Glomerular visceral epithelial cell (primary cell): Measurements from ENCODE around the gene NALF2.

Experiments used
- DNase-seq: peaks from one replicate; pipeline ENCODE4 v3.0.0-alpha.2; 2016; ENCODE audit errors: extremely low spot score

NALF2 gene

GRCh38 chrX:69524781-69525363 lies 20.7 kb downstream of the NALF2 start:
- no peak for DNase-seq

GRCh38 chrX:69530306-69530705 lies 26.2 kb downstream of the NALF2 start:
- no peak for DNase-seq

GRCh38 chrX:69531031-69531755 lies 27.1 kb downstream of the NALF2 start:
- DNase-seq = no peak

DNA sequence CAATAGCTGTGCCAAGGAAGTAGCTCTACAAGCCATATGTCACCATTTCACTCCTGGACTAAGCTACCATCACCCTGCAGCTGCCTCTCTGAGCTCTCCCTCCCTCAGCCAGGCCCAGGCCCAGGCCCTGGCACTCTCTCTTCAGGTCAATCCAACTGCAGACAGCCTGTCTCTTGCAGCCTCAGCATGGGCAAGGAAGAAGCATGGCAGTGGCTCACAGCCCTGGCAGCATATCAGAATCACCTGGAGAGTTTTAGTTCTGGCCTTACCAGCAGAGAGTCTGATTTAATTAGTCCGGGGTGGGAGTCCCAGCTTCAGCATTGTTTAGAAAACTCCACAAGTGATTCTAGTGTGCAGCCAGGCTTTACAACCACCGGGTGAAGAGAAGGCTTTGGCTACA lies 31.5 kb downstream of the NALF2 start:
- DNase-seq = no peak

DNA sequence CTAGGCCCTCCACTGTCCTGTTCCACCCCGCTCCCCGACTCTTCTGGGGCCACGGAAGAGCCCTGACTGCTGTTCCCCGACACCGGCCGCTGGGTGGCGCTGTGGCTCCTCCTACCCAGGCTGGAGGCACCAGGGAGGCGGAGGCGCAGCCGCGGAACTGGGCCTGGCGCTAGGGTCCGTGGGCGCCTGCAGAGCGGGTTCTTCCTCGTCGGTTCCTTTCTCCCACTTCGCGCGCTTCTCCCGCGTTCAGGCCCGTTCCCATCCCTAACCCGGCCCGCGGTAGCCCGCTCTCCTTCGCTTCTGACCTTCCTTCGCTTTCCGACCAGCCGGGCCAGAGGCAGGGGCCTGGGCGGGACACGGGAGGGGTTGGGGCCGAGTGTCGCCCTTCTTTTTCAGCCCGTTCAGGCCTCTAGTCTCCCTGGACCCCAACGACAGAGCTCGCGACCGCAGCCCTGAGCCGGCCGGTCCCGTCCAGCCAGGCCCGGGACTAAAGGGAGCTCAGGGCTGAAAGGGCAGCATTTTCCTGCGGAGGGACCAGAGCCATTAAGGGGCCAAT lies 34.3 kb downstream of the NALF2 start:
- peak; percentile 29 for DNase-seq

DNA sequence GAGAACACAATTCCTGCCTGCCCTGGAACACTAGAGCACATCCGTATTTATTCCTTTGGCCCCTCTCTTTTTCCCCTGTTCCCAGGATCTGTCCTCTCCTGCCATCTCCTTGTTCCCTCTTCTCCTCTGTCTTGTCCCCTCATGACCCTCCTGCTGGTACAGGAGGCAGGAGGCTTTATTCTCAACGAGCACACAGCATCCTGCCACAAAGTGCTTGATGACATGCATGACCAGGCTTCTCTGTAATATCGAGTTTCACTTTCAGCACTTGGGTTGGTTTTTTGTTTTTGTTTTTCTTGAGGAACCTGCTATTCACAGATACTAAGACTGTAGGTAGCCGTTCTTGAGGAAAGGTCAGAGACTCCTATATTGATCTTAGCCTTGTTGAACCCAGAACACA lies 35.3 kb downstream of the NALF2 start:
- DNase-seq = no peak

DNA sequence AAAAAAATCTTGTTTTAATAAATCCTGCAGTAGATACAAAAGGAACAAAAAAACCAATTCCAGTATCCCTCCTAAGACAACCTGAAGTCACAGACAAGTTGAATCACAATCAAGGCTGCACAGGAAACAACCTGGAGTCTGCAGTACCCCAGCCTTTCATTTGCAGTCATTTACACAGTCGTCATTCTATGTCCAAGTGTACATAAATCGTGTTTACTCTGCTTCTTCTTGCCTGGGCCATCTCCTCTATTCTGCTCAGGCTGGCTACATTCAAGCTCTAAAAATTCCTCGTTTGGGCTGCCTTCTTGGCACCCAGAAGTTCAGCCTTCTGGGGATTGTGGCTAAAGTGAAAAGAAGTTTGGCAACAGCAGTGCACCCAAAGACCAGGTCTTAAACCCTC lies 37.8 kb downstream of the NALF2 start:
- no peak for DNase-seq

GRCh38 chrX:69543572-69543971 lies 39.4 kb downstream of the NALF2 start:
- DNase-seq = no peak

DNA sequence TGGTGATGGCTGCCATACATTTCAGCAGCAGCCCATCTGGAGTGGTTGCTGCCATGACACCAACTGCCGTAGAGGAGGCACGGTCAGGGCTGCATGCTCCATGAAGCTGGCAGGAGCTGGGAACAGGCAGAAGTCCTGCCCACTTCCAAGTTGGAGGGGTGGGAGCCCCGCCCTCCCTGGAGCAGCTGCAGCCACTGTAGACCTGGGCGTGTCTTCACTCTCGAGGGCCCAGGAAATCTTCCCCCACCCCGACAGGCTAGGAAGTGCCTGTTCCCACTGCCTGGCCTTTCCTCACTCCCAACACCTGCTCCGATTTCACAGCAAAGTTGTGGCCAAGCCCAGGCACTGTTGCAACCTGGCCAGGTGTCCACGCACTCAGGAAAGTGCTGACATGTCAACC lies 42.3 kb downstream of the NALF2 start:
- no peak for DNase-seq

GRCh38 chrX:69546978-69547377 lies 42.9 kb downstream of the NALF2 start:
- no peak for DNase-seq

GRCh38 chrX:69551421-69552009 lies 47.4 kb downstream of the NALF2 start:
- DNase-seq = no peak

GRCh38 chrX:69552512-69552911 lies 48.4 kb downstream of the NALF2 start:
- no peak for DNase-seq
